HCT116 (cell line): ENCODE data around the gene ZNF618. TPM values are rescaled to one million over a fixed set of nuclear protein-coding genes. Genes with fewer than 3 reads are reported as not detected.

Experiments
- ATAC-seq: fragments of 200-7000 bp; cut with Tn5 transposase; 2 replicates; pipeline ENCODE4 v1.9.1; 2020; ENCODE audit warnings: mild to moderate bottlenecking, moderate library complexity
- BruUV-seq: library from RNA; stranded (reverse); fragments of 400-500 nt; replicated peaks from 2 replicates; lab custom pipeline; 2021; lab: Mats Ljungman, UMichigan
- CTCF ChIA-PET: fragments of 300-600 bp; sonication (Branson Sonifier 250); formaldehyde crosslinking; loops from one replicate; lab custom pipeline; 2021; ENCODE audit warnings: antibody characterized with exemption; lab: Charles Lee
- POLR2A ChIA-PET: fragments of 300-600, 350-600 bp; sonication (Branson Sonifier 250); formaldehyde crosslinking; loops from one replicate; lab custom pipeline; 2021; ENCODE audit warnings: antibody characterized with exemption; lab: Charles Lee
- RAD21 ChIA-PET, 2 experiments: fragments of 300-600 bp; sonication (Branson Sonifier 250); formaldehyde crosslinking; loops; one replicate each; lab custom pipeline; 2023; ENCODE audit warnings: low total read pairs in 2 of 2; ENCODE audit not compliant: uncharacterized antibody in 2 of 2, unreplicated experiment in 2 of 2, low non-redundant PET in 1 of 2; lab: Charles Lee
- DNase-seq: peaks from one replicate; pipeline ENCODE4 v3.0.0-alpha.2; 2010; ENCODE audit warnings: low read depth, low spot score
- H2AFZ ChIP-seq: fragments of 200-600 bp; shearing (Covaris generic), sonication (generic); 2 replicates; pipeline ENCODE4 v1.6.1; 2017; ENCODE audit warnings: low read depth, mixed run types, mixed read lengths, antibody characterized with exemption, low read length; ENCODE audit not compliant: poor library complexity, severe bottlenecking
- H3K27ac ChIP-seq: 2 replicates; pipeline ENCODE4 v1.5.1; 2012; ENCODE audit warnings: low read depth, low read length
- H3K27me3 ChIP-seq: fragments of 200-600 bp; sonication (generic); 2 replicates; pipeline ENCODE4 v1.6.1; 2016; ENCODE audit warnings: mixed run types, low read length, mixed read lengths; ENCODE audit not compliant: insufficient read depth
- H3K36me3 ChIP-seq, 2 experiments: fragments of 200-500 bp in 1 of 2; fragments of 200-600 bp in 1 of 2; sonication (Bioruptor generic) in 1 of 2; sonication (generic) in 1 of 2; 2 replicates each; pipeline versions ENCODE4 v1.5.1 to v1.6.1; 2014 to 2016; ENCODE audit warnings: low read length in 2 of 2, inconsistent platforms in 1 of 2, mixed read lengths in 1 of 2, mixed run types in 1 of 2; ENCODE audit not compliant: insufficient read depth in 2 of 2, control insufficient read depth in 1 of 2
- H3K4me1 ChIP-seq, 2 experiments: fragments of 200-600 bp in 1 of 2; sonication (generic) in 1 of 2; 2 replicates each; pipeline versions ENCODE4 v1.5.1 to v1.6.1; 2012 to 2017; ENCODE audit warnings: low read length in 2 of 2, inconsistent platforms in 1 of 2, mild to moderate bottlenecking in 1 of 2, mixed read lengths in 1 of 2, mixed run types in 1 of 2, moderate library complexity in 1 of 2; ENCODE audit not compliant: insufficient read depth in 2 of 2, control insufficient read depth in 1 of 2
- H3K4me2 ChIP-seq: fragments of 200-600 bp; sonication (generic); 2 replicates; pipeline ENCODE4 v1.6.1; 2017; ENCODE audit warnings: mixed run types, low read length, mixed read lengths
- H3K4me3 ChIP-seq, 2 experiments: fragments of 200-600 bp in 1 of 2; sonication (generic) in 1 of 2; replicated peaks in 1 of 2; 2 replicates each; pipeline ENCODE4 v1.5.1; 2011 to 2016; ENCODE audit warnings: low read length in 2 of 2, control low read depth in 1 of 2, low read depth in 1 of 2, mild to moderate bottlenecking in 1 of 2, mixed read lengths in 1 of 2, mixed run types in 1 of 2
- H3K79me2 ChIP-seq: fragments of 200-600 bp; sonication (generic); 2 replicates; pipeline ENCODE4 v1.6.1; 2017; ENCODE audit warnings: mild to moderate bottlenecking, mixed run types, low read length, moderate library complexity, mixed read lengths; ENCODE audit not compliant: insufficient read depth
- H3K9ac ChIP-seq: fragments of 200-600 bp; sonication (generic); 2 replicates; pipeline ENCODE4 v1.6.1; 2016; ENCODE audit warnings: low read length, mixed read lengths
- H3K9me2 ChIP-seq: fragments of 200-600 bp; sonication (generic), shearing (Covaris generic); 2 replicates; pipeline ENCODE4 v1.6.1; 2017; ENCODE audit warnings: mixed run types, mild to moderate bottlenecking, moderate library complexity; ENCODE audit not compliant: insufficient read depth
- H3K9me3 ChIP-seq, 2 experiments: fragments of 200-500 bp in 1 of 2; fragments of 200-600 bp in 1 of 2; sonication (Bioruptor generic) in 1 of 2; sonication (generic) in 1 of 2; 2 replicates each; pipeline ENCODE4 v1.6.1; 2014 to 2017; ENCODE audit warnings: low read length in 2 of 2, mixed read lengths in 2 of 2, inconsistent platforms in 1 of 2, low read depth in 1 of 2, mild to moderate bottlenecking in 1 of 2, mixed run types in 1 of 2, moderate library complexity in 1 of 2; ENCODE audit not compliant: control insufficient read depth in 1 of 2, insufficient read depth in 1 of 2
- H4K20me1 ChIP-seq: fragments of 200-600 bp; sonication (generic), shearing (Covaris generic); 2 replicates; pipeline ENCODE4 v1.6.1; 2017; ENCODE audit warnings: mixed run types, mild to moderate bottlenecking, moderate library complexity; ENCODE audit not compliant: insufficient read depth
- CBX3 ChIP-seq: IDR thresholded peaks from 2 replicates; pipeline ENCODE4 v1.6.1; 2012; ENCODE audit warnings: low read depth
- CEBPB ChIP-seq: IDR thresholded peaks from 2 replicates; pipeline ENCODE4 v1.6.1; 2012; ENCODE audit warnings: low read depth
- EZH2 ChIP-seq: fragments of 200-600 bp; sonication (generic); IDR thresholded peaks from 2 replicates; pipeline ENCODE4 v1.6.1; 2017; ENCODE audit warnings: antibody characterized with exemption, mixed run types
- FOSL1 ChIP-seq: IDR thresholded peaks from 2 replicates; pipeline ENCODE4 v1.6.1; 2012; ENCODE audit warnings: low read depth
- RAD21 ChIP-seq: IDR thresholded peaks from 2 replicates; pipeline ENCODE4 v1.6.1; 2012; ENCODE audit warnings: low read depth, mild to moderate bottlenecking
- SRF ChIP-seq: IDR thresholded peaks from 2 replicates; pipeline ENCODE4 v1.6.1; 2012; ENCODE audit warnings: low read depth
- YY1 ChIP-seq: IDR thresholded peaks from 2 replicates; pipeline ENCODE4 v1.6.1; 2011; ENCODE audit warnings: low read length, low read depth, moderate library complexity, mild to moderate bottlenecking; ENCODE audit not compliant: insufficient replicate concordance; ENCODE audit errors: extremely low read depth
- ZBTB33 ChIP-seq: IDR thresholded peaks from 2 replicates; pipeline ENCODE4 v1.6.1; 2011; ENCODE audit warnings: mild to moderate bottlenecking, low read length, moderate library complexity; ENCODE audit not compliant: insufficient replicate concordance; ENCODE audit errors: extremely low read depth
- intact Hi-C: fragments of 100-400 bp; cut with micrococcal nuclease; formaldehyde crosslinking; loops from 2 replicates; pipeline ENCODE4 v1.10.0; 2022
- total RNA-seq: library from RNA; stranded (reverse); gene quantifications from one replicate; pipeline ENCODE4 v1.2.1, GENCODE V29; 2021; ENCODE audit not compliant: unreplicated experiment
- TF ChIP-seq, protein P1 (sequence below): IDR thresholded peaks from 2 replicates; pipeline ENCODE4 v1.6.1; 2012; ENCODE audit warnings: low read depth

Gene ZNF618
- total RNA-seq, 1 experiment from 2014 or later, result 13.5 TPM

DNA sequence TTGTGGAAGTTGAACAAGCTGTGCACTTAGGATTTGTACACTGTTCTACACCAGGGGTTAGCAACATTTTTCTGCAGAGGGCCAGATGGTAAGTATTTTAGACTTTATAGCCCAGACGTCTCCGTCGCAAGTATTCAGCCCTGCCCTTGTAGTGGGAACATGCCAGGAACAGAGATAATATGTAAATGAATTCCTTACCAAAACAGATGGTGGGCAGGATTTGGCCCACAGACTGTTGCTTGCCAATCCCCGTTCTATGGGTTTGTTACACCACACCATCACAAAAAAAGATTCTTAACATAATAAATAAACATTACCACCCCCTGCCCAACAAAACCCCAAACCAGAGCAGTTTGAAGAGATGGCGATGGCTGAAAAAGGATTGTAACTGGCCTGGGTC lies 127.6 kb downstream of the ZNF618 start:
- Histone ChIP-seq H3K27me3 (no peaks in the 10 kb centered on the region), H4K20me1 (no peaks in the 10 kb centered on the region), H3K79me2 (no peaks in the 10 kb centered on the region), H3K4me3 (no peak overlapping the region), H3K27ac (no peak overlapping the region), H3K9me2 (no peaks in the 10 kb centered on the region), H3K4me2 (no peak overlapping the region), H3K4me1 (no peaks in the 10 kb centered on the region), H2AFZ (no peak overlapping the region), H3K9ac (no peak overlapping the region), H3K36me3 (no peaks in the 10 kb centered on the region), H3K9me3 (no peaks in the 10 kb centered on the region)
- no peak for DNase-seq
- intact Hi-C loops, result no loop called here
- no peak for ATAC-seq
- ChIA-PET CTCF (no interaction called here), POLR2A (no interaction called here), RAD21 (no interaction called here)
- no TSS peak for BruUV-seq
- TF ChIP-seq, protein P1, sequence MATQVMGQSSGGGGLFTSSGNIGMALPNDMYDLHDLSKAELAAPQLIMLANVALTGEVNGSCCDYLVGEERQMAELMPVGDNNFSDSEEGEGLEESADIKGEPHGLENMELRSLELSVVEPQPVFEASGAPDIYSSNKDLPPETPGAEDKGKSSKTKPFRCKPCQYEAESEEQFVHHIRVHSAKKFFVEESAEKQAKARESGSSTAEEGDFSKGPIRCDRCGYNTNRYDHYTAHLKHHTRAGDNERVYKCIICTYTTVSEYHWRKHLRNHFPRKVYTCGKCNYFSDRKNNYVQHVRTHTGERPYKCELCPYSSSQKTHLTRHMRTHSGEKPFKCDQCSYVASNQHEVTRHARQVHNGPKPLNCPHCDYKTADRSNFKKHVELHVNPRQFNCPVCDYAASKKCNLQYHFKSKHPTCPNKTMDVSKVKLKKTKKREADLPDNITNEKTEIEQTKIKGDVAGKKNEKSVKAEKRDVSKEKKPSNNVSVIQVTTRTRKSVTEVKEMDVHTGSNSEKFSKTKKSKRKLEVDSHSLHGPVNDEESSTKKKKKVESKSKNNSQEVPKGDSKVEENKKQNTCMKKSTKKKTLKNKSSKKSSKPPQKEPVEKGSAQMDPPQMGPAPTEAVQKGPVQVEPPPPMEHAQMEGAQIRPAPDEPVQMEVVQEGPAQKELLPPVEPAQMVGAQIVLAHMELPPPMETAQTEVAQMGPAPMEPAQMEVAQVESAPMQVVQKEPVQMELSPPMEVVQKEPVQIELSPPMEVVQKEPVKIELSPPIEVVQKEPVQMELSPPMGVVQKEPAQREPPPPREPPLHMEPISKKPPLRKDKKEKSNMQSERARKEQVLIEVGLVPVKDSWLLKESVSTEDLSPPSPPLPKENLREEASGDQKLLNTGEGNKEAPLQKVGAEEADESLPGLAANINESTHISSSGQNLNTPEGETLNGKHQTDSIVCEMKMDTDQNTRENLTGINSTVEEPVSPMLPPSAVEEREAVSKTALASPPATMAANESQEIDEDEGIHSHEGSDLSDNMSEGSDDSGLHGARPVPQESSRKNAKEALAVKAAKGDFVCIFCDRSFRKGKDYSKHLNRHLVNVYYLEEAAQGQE, result no peak
- TF ChIP-seq ZBTB33, result no peak
- no peak for TF ChIP-seq SRF
- no peak for TF ChIP-seq RAD21
- no peak for TF ChIP-seq CBX3
- no peak for TF ChIP-seq FOSL1
- no peak for TF ChIP-seq EZH2
- no peak for TF ChIP-seq CEBPB
- TF ChIP-seq YY1, result no peak
